ENCODE measurements around the gene SCAP. TPM values are rescaled to one million over a fixed set of nuclear protein-coding genes. Genes with fewer than 3 reads are reported as not detected.

SCAP gene
- total and polyA plus RNA-seq, 8 donors: 52.8 to 84.3 (median 58.9) TPM

GRCh38 chr3:47414161-47414564 lies 61.6 kb downstream of the SCAP start:
- H3K27ac ChIP-seq: no peak overlapping the region
- H3K9me3 ChIP-seq: no peaks in the 10 kb centered on the region
- H3K36me3 ChIP-seq: peaks cover 0 to 94% of the 10 kb centered on the region in 2 donors
- no peak overlapping the region for H3K4me3 ChIP-seq
- ATAC-seq (no peak), DNase-seq (no peak)
- TF ChIP-seq CTCF (IDR thresholded peaks at IDR 0.05): no peak
- no peaks in the 10 kb centered on the region for H3K27me3 ChIP-seq
- H3K4me1 ChIP-seq: no peaks in the 10 kb centered on the region
- intact Hi-C loops (cut with DNase I): no loop called here

- Histone ChIP-seq H3K9me3 (no peaks in the 10 kb centered on the region), H3K4me3 (no peak overlapping the region), H3K27ac (no peak overlapping the region), H3K36me3 (peaks cover 0 to 94% of the 10 kb centered on the region in 2 donors), H3K4me1 (no peaks in the 10 kb centered on the region), H3K27me3 (no peaks in the 10 kb centered on the region)
- ATAC-seq: no peak
- no peak for DNase-seq
- intact Hi-C loops (cut with DNase I): no loop called here
- no peak for TF ChIP-seq CTCF (IDR thresholded peaks at IDR 0.05)
Observed at GRCh38 chr3:47413751-47414150, 62.0 kb downstream of the SCAP start.

- Histone ChIP-seq H3K9me3 (no peaks in the 10 kb centered on the region), H3K27me3 (no peaks in the 10 kb centered on the region), H3K4me3 (no peak overlapping the region), H3K36me3 (peaks cover 0 to 94% of the 10 kb centered on the region in 2 donors), H3K27ac (no peak overlapping the region), H3K4me1 (no peaks in the 10 kb centered on the region)
- TF ChIP-seq CTCF (IDR thresholded peaks at IDR 0.05): no peak
- DNase-seq: no peak
- intact Hi-C loops (cut with DNase I): no loop called here
- ATAC-seq: no peak
Observed at GRCh38 chr3:47412842-47413520, 62.8 kb downstream of the SCAP start.

GRCh38 chr3:47412453-47412756 lies 63.3 kb downstream of the SCAP start:
- no peak for TF ChIP-seq CTCF (IDR thresholded peaks at IDR 0.05)

GRCh38 chr3:47411696-47412452 lies 63.9 kb downstream of the SCAP start:
- peaks cover 0 to 97% of the 10 kb centered on the region in 2 donors for H3K36me3 ChIP-seq
- no peak for TF ChIP-seq CTCF (IDR thresholded peaks at IDR 0.05)
- ATAC-seq: no peak

More at GRCh38 chr3:47412453-47412756, 63.3 kb downstream of the SCAP start:
- no peaks in the 10 kb centered on the region for H3K27me3 ChIP-seq
- no peak overlapping the region for H3K27ac ChIP-seq
- peaks cover 0 to 97% of the 10 kb centered on the region in 2 donors for H3K36me3 ChIP-seq
- ATAC-seq (no peak), DNase-seq (no peak)
- intact Hi-C loops (cut with DNase I): no loop called here
- no peaks in the 10 kb centered on the region for H3K4me1 ChIP-seq
- H3K4me3 ChIP-seq: no peak overlapping the region
- no peaks in the 10 kb centered on the region for H3K9me3 ChIP-seq

More at GRCh38 chr3:47411696-47412452, 63.9 kb downstream of the SCAP start:
- no peaks in the 10 kb centered on the region for H3K27me3 ChIP-seq
- no peak overlapping the region for H3K27ac ChIP-seq
- no peaks in the 10 kb centered on the region for H3K9me3 ChIP-seq
- no peak for DNase-seq
- intact Hi-C loops (cut with DNase I): no loop called here
- H3K4me1 ChIP-seq: no peaks in the 10 kb centered on the region
- no peak overlapping the region for H3K4me3 ChIP-seq

Measured in left lung (tissue), 10 donors.